Midbrain (tissue), 1 donor: ENCODE results near the gene NT5DC3.
A peak's percentile ranks its signal among the peaks of the same experiment; 100 is the strongest.
"Not testable (repeated sequence)": the region's sequence is repeated elsewhere in the genome, so short reads cannot be mapped to it uniquely, and the experiment has no call there.

Source experiments
- DNase-seq: peaks from one replicate; lab custom pipeline; 2025; lab: John Stamatoyannopoulos, UW

The NT5DC3 gene

DNA sequence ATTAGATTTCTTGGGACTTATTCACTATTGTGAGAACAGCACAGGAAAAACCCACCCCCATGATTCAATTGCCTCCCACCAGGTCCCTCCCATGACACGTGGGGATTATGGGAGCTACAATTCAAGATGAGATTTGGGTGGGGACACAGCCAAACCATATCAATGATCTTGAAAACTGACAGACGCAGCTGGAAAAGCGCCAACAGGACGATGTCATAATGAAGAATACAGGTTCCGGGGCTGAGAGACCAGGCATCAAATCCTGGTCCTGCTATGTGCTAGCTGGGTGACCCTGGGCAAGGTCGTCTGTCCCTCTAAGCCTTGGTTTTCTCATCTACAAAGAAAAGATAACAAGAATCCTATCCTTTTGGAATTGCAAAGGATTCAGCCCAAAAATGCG is 31.4 kb downstream of the NT5DC3 start:
- DNase-seq = not testable (repeated sequence)

DNA sequence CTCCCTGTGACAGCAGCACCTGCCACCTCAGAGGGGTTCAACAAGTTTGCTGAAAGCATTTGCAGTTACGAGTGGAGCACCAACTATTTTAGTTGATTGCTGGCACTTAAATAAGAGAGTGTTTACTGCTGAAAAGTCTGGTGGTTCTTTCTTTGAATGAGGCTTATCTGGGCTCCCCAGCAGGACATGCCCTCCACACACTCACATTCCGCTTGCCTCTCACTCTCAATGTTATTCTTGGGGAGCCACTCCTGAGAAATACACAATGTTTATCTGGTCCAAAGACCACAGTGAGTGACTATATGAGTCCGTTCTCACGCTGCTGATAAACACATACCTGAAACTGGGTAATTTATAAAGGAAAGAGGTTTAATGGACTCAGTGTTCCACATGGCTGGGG is 31.9 kb downstream of the NT5DC3 start:
- DNase-seq = no peak

DNA sequence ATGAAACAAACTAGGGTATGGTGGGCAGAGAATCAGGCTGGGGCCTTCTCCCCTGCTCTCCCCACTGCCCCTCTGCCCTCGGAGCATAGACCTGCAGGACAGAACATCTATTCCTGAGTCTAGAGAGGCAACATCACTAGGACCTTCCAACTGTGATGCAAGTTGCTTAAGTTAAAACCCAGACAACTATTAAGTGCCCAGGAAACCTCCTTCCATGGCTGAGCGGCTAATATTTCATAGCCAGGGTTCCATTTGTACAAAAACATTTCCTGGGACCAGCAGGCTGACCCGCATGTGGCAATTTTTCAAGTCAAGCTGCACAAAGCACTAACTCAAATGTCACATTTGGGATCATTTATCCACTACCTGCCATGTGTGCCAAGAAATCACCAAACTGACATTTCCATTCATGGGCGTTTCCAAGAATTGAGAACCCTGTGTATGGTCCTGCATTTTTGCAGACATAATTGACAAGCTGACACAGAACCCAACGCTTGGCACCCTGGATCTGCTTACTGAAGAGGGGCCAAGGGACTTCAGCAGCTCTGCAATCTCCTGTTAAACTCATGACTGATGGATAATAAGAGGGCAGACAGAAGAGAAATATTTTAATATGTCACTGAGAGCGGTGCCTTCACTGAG is 32.7 kb downstream of the NT5DC3 start:
- no peak for DNase-seq

DNA sequence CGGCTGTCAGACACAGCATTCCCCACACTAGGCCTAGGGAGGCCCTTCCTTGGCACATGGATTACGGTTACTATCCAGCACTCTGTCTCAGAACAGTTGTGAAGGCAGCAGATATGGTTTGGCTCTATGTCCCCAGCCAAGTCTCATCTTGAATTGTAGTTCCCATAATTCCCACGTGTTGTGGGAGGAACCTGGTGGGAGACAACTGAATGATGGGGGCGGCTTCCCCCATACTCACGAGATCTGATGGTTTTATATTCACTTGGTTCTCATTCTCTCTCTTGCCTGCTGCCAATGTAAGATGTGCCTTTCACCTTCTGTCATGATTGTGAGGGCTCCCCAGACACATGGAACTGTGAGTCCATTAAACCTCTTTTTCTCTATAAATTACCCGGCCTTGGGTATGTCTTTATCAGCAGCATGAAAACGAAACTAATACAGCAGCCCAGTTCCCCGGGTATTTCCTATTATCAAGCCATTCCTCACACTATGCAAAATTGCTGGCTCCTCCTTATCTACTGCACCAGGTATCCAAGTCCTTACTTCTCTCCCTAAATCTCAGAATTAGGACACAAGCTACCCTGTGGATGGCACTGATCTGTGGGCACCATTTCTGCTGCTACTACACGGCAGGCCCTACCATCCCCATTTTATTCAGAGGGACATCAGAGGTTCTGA is 33.3 kb downstream of the NT5DC3 start:
- no peak for DNase-seq

DNA sequence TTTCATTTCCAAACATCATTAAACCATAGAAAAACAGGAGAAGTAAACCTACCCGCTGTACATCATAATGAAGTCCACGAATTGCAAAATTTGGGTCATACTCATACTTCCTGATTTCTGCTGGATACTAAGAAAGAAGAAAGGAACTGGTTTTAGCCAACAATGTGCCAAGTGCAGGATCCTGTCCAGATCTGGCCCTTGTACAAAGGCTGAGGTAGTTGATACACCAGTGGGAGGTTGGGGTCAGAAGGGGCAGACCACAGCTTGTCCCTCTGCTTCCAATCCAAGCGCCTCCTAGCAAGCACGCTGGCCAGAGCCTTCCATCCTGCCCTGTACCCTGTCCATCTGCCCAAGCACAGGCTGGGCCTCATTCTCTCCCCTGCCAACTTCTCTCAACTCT is 34.2 kb downstream of the NT5DC3 start:
- DNase-seq = no peak

DNA sequence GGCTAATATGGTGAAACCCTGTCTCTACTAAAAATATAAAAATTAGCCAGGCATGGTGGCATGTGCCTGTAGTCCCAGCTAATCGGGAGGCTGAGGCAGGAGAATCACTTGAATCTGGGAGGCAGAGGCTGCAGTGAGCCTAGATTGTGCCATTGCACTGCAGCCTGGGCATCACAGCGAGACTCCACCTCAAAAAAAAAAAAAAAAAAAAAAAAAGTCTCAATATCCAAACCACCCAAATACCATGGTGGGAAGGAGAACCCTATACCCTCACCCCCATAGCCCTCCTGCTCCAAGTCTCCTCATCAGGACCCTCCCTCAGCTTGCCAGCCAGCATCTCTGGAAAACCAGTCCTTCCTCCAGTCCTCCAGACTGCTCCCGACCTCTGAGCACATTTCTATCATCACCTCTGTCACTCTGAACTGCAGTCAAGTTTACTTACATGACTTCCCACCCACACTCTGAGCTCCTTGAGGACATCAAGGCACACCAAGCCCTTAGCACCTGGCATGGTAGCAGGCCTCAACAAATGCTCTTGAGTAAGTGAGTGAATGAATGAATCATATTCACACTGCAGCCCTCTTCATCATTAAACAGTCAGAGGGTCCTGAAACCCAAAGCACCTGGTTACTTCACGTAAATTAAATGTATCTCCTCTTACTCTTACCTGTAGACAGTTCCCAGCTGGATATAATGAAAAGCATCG is 35.2 kb downstream of the NT5DC3 start:
- no peak for DNase-seq

DNA sequence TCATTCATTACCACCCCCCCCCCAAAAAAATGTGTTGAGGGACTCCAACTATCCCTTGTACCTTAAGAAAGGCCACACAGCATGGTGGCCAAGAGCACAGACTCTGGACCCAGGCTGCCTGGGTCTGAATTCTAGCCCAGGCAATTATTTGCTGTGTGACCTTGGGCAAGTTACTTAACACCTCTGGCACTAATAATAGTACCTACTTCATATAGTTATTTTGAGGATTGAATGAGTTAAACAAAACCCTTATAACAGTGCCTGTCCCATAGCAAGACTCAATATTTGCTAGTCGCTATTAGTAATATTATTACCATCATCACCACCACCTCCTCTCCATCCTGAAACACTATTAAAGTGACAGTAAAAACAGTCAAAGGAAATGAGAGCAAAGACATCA is 37.2 kb downstream of the NT5DC3 start:
- DNase-seq = no peak

DNA sequence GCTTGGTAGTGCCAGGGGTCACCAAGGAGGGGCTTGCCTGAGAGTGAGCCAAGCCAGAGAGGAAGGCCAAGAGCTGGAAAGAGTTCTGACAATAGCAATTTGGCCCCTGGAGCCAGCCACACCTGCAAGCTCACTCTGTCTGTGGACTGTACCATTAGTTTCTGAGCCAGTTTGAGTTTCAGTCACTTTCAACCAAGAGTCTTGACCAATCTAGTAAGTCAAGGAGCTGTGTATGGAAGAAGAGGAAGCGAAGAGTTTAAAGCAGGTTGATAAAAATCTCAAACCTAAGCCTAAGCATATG is 38.5 kb downstream of the NT5DC3 start:
- no peak for DNase-seq

DNA sequence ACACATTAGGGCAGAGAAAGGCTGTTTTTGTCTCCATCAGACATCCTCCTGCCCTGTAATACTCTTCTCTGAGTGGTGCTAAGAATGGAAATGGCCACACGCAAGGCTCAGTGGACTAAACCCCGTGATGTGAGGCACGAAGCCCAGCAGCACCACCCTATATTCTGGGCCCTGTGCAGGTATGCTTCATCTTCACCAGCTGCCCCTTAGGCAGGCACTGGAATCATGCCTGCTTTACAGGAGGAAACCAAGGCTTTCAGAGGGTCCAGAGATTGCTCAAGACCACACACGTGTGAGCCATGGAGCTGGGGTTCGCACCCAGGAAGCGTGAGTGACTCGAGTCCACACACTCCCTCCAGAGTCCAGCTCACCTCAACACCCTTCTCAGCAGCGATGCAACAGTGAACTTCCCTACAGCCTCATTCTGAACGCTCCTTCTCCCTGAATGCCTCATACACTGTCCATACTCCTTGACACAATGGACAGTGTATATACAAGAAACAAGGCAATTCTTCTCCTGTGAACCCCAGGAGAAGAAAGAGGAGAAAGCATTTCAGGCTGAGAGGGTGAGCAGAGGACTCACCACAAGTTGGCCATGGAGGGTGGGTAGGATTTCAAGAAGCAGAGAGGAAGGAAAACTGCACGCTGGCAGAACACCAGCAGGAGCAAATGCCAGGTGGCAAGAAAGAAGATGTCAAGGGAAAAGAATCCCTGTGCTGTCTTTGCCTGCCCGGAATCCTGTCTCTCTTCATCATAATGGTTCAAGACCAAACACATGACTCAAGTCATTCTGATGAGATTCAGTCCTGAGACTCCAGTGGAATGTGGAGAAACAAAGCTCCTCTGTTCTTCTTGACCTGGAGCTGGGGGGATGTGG is 39.1 kb downstream of the NT5DC3 start:
- DNase-seq = no peak

DNA sequence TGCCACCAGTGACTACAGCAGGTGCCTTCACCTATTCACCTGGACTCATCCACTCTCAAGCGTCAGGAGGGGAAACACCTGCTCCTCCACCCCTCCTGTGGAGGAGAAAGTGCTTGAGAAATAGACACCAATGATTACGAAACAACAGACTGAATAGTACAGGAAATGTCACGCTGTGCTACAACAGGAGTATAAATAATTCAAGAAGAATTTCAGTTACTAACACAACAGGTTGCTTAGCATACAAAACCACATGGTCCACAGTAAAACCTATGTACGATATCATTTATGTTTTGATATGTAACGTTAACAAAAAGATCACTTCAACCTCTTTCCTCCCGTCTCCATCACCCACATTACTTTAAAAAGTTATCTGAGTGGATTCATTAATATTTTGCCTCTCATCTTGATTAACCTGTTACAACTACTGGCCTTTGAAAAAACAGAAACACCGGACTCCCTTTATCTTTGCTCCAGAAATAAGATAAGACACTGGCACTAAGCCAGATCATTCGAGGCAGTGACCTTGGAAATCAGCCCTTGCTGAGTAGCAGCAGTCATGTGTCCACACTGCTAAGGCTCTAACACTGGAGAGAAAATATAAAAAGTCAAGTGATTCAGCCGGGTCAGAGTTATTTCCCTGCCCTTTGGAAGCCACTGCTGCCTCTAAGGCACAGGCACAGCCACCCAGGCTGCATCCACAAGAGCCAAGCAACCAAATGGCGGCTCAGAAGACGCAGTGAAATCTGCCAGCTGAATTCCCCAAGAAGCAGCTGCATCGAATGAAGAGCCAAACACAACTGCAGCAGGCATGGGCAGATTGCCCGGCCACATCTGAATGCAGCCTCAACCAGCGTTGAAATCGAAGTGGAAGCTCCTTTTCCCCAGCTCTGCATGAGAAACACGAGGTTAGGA is 40.9 kb downstream of the NT5DC3 start:
- peak; percentile 51 for DNase-seq

DNA sequence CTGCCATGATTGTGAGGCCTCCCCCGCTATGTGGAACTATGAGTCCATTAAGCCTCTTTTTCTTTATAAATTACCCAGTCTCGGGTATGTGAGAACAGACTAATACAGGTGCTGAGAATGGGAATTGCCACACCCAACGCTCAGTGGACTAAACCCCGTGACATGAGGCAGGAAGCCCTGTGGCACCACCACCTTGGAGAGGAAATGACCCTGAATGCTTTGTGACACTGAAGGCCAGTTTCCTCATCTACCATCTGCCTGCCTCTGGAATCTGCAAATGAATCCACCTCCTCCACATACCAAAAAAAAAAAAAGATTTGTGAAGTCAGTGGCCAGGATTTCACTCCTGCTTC is 41.6 kb downstream of the NT5DC3 start:
- DNase-seq = no peak

DNA sequence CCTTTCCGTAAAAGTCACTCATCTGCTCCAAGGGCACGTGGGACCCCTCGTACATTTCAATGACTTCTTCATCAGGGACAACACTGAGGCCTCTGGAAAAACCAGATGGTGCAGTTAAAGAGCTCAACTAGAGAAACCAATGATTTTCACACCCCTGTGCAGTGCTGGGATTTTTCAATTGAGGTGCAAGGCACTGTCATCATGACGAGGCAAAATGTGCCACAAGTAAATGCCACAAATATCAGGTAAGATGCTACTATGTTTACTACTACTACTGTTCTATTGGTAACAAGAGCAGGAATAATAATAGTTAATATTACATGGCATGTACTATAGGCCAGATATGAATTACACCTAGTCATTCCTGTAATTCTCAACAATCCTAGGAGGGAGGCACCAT is 42.4 kb downstream of the NT5DC3 start:
- DNase-seq = no peak

DNA sequence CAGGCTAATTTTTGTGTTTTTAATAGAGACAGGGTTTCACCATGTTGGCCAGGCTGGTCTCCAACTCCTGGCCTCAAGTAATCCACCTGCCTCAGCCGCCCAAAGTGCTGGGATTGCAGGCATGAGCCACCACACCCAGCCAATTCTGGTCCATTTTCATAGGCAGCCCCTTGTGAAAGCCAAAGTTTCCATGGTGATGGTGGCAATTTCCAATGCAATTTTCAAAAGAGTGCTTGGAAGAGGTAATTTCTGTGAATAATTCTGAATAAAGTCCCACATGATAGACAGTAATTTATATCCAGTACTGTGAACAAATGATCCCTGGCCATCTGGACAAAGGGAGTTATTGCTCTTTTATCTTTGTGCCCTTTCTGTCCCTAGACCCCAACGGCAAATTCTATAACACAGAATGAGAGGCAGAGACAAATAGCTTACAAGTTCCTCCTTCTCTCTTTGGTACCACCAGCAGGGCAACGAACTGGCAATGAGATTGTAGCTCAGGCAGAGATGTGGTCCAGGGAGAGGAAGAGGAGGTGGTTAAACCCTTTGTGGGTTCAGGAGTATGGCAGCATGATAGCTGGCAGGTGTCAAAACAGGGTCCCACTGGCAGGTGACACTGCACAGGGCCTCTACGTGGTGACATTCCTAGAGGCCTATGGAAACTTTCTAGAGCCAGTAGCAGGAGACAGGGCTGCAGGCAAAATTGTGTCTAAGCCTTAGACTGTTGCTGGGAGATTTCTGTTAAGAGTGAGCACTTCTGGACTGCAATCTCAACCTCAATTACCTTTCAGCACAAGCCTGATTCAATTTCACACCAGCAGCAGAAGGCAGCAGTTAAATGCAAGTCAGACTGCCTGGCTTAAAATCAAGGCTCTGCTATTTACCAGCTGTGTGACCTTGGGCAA is 46.5 kb downstream of the NT5DC3 start:
- no peak for DNase-seq

DNA sequence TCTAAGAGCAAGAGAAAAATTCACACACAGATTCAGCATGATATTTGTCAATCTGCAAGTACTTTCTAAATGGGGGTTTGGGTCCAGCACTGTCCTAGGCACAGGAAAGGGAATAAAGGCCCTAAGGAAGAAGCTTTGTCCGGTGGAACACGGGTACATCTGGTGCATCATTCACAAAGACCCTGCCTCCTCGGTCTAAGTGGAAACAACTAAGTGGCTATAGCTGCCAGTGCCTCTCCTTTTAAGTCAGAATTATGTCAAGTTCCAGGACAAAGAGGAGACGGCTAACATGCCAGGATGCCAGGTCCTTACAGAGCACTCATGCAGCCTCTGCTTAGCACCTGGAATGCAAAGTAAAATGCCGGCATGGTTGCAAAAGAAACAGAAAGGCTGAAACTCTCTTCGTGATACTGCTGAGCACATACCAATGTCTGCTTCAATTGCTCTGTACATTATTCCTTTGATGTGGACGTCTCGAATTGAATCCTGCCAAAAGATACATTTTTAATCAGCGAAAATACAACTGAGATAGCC is 47.5 kb downstream of the NT5DC3 start:
- no peak for DNase-seq

DNA sequence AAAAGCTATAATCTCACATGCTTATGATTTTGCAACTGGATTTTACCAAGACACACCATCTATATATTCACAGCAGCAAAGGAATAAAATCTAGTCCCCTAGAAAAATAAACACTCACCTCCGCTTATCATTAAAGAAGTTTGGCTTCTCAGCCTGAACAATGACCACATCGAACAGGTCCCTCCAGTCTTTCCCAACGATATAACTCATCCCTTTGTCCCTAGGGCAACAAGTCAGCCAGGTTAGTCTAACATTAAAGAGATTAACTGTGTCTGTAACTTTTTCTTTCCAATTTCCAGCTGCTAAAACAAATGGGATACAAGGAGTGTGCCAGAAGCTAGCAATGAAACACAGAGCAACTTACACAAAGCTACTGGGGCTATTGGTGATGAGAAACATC is 48.0 kb downstream of the NT5DC3 start:
- DNase-seq = no peak

DNA sequence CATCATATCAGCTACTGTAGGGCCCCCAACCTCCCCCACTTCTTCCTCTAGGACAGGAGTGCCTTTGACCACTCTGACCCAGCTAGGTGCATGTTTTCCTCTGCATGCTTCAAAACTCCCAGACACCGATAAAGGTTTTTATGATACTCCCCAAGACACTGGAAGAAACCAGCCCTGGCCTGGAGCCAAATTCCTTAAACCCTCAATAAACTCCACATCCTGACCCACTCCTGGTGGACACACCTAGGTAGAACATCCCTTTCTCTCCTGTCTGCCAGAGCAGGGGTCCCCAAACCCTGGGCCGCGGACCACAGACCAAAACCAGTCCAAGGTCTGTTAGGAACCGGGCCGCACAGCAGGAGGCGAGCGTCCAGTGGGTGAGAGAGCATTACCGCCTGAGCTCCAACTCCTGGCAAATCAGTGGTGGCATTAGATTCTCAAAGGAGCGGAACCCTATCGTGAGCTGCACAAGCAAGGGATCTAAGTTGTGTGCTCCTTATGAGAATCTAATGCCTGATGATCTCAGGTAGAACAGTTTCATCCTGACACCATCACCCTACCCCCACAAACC is 49.6 kb downstream of the NT5DC3 start:
- no peak for DNase-seq

DNA sequence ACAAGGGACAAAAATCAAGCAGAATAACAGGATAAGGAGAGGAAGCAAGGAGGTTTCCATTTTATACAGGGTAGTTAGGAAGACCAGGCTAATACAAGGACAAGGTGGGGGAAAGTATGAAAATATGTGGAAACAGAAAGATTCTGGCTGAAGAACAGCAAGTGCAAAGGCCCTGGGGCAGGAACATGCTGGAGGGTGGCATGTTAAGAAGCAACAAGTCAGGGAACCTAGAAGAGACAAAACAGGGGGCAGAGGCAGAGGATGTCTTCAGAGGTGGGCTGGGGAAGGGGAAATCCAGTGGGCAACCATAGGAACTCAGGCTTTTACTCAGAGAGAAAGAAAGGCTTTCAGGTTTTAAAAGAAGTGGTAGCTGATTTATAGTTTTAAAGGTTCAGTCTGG is 54.8 kb downstream of the NT5DC3 start:
- no peak for DNase-seq

DNA sequence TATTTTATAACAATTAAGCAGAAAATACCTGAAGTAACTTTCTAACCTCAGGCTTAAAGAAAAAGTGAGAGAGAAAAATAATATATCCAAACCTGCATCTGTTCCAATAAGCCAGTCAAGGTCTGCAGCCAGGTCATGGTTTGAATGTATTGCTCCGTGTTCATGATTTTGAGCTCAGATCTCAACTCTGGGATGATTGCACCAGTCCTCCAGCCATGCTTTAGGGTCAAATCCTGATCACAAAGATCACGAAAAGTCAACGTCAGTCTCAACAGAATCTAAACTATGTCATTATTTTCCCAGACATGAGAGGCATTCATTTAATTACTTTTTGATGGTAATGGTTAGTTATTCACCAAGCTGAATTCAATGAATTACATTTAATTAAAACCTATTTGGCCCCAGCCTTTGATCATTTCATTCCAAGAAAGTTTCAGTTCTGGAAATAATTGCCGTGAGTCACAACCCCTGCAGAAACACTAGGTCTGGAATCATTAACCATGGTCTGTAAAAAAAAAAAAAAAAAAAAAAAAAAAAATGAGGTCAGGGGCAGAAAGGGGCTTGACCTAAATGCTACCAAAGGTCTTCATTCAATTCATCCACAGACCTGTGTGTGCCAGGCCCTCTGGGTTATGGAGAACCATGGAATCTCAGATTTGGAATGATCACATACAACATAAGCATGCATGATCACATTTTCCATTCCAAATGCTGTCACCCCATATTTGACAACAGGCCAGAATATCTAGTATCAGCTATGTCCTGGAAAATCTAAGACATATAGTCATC is 55.6 kb downstream of the NT5DC3 start:
- no peak for DNase-seq
